Activated CD4-positive, alpha-beta T cell treated with anti-CD3 and anti-CD28 coated beads for 36 hours (primary cell): Measurements from ENCODE around the gene TMC3. TPM values are rescaled to one million over a fixed set of nuclear protein-coding genes. Genes with fewer than 3 reads are reported as not detected.

Experiments used
- ATAC-seq: fragments of 200-7000 bp; cut with Tn5 transposase; one replicate; pipeline ENCODE4 v1.10.0; 2021; ENCODE audit warnings: mild to moderate bottlenecking, moderate library complexity
- CTCF ChIA-PET: fragments of 350-600 bp; sonication (Branson Sonifier 250); formaldehyde crosslinking; loops from one replicate; lab custom pipeline; 2021; ENCODE audit warnings: antibody characterized with exemption; lab: Charles Lee
- POLR2A ChIA-PET: fragments of 350-600 bp; sonication (Branson Sonifier 250); formaldehyde crosslinking; loops from one replicate; lab custom pipeline; 2021; ENCODE audit warnings: antibody characterized with exemption, inconsistent platforms; lab: Charles Lee
- DNase-seq: peaks from one replicate; pipeline ENCODE4 v3.0.0-alpha.2; 2020
- H3K27ac Mint-ChIP-seq: one replicate; pipeline ENCODE4 v1.8.0; 2021; ENCODE audit warnings: mixed read lengths
- H3K27me3 Mint-ChIP-seq: one replicate; pipeline ENCODE4 v1.8.0; 2021; ENCODE audit warnings: mixed read lengths
- H3K36me3 Mint-ChIP-seq: one replicate; pipeline ENCODE4 v1.8.0; 2021; ENCODE audit warnings: low read depth, mixed read lengths
- H3K4me1 Mint-ChIP-seq: one replicate; pipeline ENCODE4 v1.8.0; 2021; ENCODE audit warnings: mixed read lengths
- H3K4me3 Mint-ChIP-seq: one replicate; pipeline ENCODE4 v1.8.0; 2021; ENCODE audit warnings: mild to moderate bottlenecking, moderate library complexity, mixed read lengths
- H3K9me3 Mint-ChIP-seq: one replicate; pipeline ENCODE4 v1.8.0; 2021; ENCODE audit warnings: low read depth, mixed read lengths
- intact Hi-C, 2 experiments: fragments of 100-400 bp; cut with DNase I in 1 of 2; cut with micrococcal nuclease in 1 of 2; formaldehyde crosslinking; loops; one replicate each; pipeline versions ENCODE4 v1.14.2 to v1.15.1; 2022 to 2024; cut with DNase I, micrococcal nuclease
- total RNA-seq, 2 experiments: library from RNA; stranded (reverse); gene quantifications; one replicate each; pipeline ENCODE4 v1.2.3, GENCODE V29; 2021

TMC3 gene
- total RNA-seq, 2 experiments from 2014 or later = not detected

DNA sequence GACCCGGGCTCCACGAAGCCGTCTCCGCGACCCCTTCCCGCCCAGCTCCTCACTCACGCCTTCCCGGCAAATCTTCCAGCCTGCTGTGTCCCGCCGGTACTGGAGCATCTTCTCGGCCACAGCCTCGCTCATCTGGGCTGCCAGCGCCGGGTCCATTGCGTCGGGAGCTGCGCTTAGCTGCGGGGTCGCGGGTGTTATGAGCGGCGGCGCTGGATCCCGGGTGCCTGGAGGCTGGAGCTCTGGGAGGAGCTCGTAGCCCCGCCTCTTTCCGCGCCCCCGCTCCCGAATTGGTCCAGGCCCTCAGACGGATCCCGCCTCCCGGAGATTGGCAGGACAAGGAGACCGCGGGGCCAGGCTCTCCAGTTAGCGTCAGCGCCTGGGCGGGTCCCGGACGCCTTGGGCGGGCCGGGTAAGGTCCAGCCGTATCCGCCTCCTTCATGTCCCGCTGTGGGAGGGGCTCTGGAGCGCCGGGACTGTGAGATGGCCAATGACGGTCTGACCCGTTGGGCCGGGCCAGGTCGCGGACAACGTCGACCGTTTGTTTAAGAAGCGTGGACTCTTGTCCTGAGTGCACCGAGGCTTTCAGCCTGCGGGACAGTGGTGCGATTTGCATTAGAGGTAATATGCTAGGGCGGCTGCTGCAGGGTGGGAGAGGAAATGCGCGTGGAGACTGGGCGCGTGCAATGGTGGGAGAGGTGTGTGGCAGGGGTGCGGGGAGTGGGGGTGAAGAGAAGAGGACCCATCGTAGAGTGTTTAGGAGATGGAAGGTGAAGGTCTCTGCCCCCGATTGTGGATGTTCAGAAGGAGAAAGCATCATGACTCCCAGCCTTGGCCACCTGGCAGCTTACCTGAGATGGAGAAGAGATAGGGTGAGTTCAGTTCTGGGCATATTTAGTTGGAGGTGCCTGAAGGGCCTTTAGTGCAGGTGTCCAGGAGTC, 49.8 kb downstream of the TMC3 start, which contains the start of gene STARD5:
Gene STARD5 (minus strand): TSS at position 198 of the 938 bp plus-strand sequence. CDS start 42 bp downstream, at position 156.
- ChIA-PET CTCF (interaction anchor here (0.7 to 2.5 kb wide), 9 partner anchors 11 to 67 kb away, joined by 3 to 18 read pairs (median 4); no protein-coding TSS in a partner anchor), POLR2A (interaction anchor here (0.7 to 2.1 kb wide), 9 partner anchors 15 to 938 kb away, joined by 3 to 23 read pairs (median 6); partner anchors contain the start of genes EFL1 and SAXO2)
- peaks cover 11% of the 10 kb centered on the region for H3K36me3 Mint-ChIP-seq
- peak within 1 kb of the TSS; percentile 90 for H3K27ac Mint-ChIP-seq
- H3K4me3 Mint-ChIP-seq = peak within 1 kb of the TSS; percentile 95
- intact Hi-C loops = loop anchor here (1.0 to 5.0 kb wide), 7 partner anchors 22 to 722 kb away; partner anchors contain the start of genes MESD (in 1 of the 2) and MEX3B (in 1 of the 2)
- no peaks in the 10 kb centered on the region for H3K9me3 Mint-ChIP-seq
- DNase-seq (peak; percentile 98), ATAC-seq (peak; percentile 99)
- peaks cover 27% of the 10 kb centered on the region for H3K4me1 Mint-ChIP-seq
- H3K27me3 Mint-ChIP-seq = no peaks in the 10 kb centered on the region

DNA sequence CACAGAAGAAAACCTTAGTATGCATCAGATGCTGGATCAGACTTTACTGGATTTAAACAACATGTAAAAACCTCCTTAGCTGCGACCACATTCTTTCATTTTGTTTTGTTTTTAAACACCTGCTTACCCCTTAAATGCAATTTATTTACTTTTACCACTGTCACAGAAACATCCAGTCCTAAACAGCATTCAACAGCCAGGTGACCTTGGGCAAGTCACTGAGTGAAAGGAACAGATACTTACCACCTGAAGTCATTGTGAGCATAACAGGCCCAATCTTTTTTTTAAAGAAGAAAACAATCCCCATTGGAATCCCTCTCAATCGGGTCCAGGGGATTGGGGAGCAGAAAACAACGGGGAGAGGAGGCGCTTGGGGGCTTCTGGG, 50.5 kb downstream of the TMC3 start:
- intact Hi-C loops = loop anchor here in 1 of 2 experiments (5.0 kb wide), 1 partner anchor 36 kb away; no protein-coding TSS in a partner anchor
- ChIA-PET POLR2A (interaction anchor here (1.0 to 2.1 kb wide), 9 partner anchors 15 to 939 kb away, joined by 3 to 23 read pairs (median 6); partner anchors contain the start of genes EFL1 and SAXO2), CTCF (interaction anchor here (0.7 to 2.5 kb wide), 7 partner anchors 12 to 58 kb away, joined by 3 to 18 read pairs (median 6); no protein-coding TSS in a partner anchor)
- Mint-ChIP-seq H3K36me3 (peaks cover 15% of the 10 kb centered on the region), H3K27me3 (no peaks in the 10 kb centered on the region), H3K4me3 (peak overlapping the region; percentile 95), H3K9me3 (no peaks in the 10 kb centered on the region), H3K27ac (peak overlapping the region; percentile 83), H3K4me1 (peaks cover 27% of the 10 kb centered on the region)
- ATAC-seq = no peak
- no peak for DNase-seq

DNA sequence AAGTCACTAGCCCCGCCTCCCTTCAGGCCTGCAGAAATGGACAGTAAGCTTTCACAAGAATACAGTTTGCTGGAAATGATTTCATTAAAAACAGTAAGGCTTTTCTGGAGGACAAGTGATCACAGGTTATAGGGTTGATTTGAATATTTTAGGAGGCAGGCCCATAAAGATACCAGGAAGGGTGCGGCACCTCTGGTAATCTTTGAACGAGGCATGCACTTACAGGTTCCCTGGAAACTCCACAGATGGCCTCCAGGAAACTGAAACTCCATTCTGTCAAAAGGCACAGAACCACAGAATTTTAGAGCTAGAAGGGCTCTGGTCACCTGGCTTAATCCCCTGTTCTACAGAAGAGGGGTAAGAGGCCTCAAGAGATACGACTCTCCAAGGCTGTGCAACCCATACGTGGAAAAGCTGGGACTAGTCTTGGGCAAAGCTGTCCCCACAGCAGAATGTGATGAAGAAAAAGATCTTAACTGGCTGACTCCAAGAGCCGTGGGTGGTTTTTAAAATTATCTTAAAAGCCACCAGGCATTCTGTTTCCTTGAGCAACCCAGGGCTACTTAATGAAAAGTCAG, 51.2 kb downstream of the TMC3 start:
- ChIA-PET POLR2A (interaction anchor here (1.6 to 2.1 kb wide), 2 partner anchors 28 to 31 kb away, joined by 3 to 23 read pairs; no protein-coding TSS in a partner anchor), CTCF (interaction anchor here (0.9 to 2.2 kb wide), 5 partner anchors 16 to 56 kb away, joined by 3 to 7 read pairs (median 4); no protein-coding TSS in a partner anchor)

DNA sequence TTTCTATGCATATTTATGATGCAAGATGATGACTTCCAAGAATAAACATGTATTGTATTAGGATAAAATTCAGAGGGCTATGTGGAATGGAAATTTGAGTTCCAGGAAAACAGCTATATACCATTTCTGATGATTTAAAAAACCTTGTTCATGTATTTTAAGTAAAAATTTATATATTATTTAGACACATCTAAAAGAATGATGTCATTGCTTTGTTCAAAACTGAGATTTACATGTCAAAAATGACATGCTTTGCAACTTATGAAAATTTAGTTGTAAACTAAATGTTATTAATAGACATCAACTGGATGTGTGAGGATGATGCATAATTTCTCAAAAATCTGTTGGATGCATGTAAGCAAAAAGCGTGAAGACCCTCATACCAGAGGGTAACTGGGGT, 52.3 kb downstream of the TMC3 start:
- peaks cover 25% of the 10 kb centered on the region for H3K36me3 Mint-ChIP-seq
- intact Hi-C loops = loop anchor here in 1 of 2 experiments (5.0 kb wide), 1 partner anchor 34 kb away; no protein-coding TSS in a partner anchor
- H3K4me1 Mint-ChIP-seq = peaks cover 27% of the 10 kb centered on the region
- no peaks in the 10 kb centered on the region for H3K9me3 Mint-ChIP-seq
- ChIA-PET CTCF (interaction anchor here (1.1 to 1.7 kb wide), 4 partner anchors 14 to 55 kb away, joined by 3 to 8 read pairs (median 4); no protein-coding TSS in a partner anchor), POLR2A (interaction anchor here (0.8 to 1.6 kb wide), 3 partner anchors 17 to 27 kb away, joined by 3 read pairs; no protein-coding TSS in a partner anchor)
- no peak overlapping the region for H3K27ac Mint-ChIP-seq
- H3K4me3 Mint-ChIP-seq = no peak overlapping the region
- no peak for DNase-seq
- no peaks in the 10 kb centered on the region for H3K27me3 Mint-ChIP-seq
- ATAC-seq = no peak

More for the DNA sequence above, 51.2 kb downstream of the TMC3 start:
- no peaks in the 10 kb centered on the region for H3K27me3 Mint-ChIP-seq
- ATAC-seq (no peak), DNase-seq (no peak)
- H3K9me3 Mint-ChIP-seq = no peaks in the 10 kb centered on the region
- peaks cover 19% of the 10 kb centered on the region for H3K36me3 Mint-ChIP-seq
- intact Hi-C loops = loop anchor here in 1 of 2 experiments (5.0 kb wide), 1 partner anchor 35 kb away; no protein-coding TSS in a partner anchor
- H3K27ac Mint-ChIP-seq = peak overlapping the region; percentile 33
- H3K4me1 Mint-ChIP-seq = peaks cover 27% of the 10 kb centered on the region
- H3K4me3 Mint-ChIP-seq = peak overlapping the region; percentile 95

DNA sequence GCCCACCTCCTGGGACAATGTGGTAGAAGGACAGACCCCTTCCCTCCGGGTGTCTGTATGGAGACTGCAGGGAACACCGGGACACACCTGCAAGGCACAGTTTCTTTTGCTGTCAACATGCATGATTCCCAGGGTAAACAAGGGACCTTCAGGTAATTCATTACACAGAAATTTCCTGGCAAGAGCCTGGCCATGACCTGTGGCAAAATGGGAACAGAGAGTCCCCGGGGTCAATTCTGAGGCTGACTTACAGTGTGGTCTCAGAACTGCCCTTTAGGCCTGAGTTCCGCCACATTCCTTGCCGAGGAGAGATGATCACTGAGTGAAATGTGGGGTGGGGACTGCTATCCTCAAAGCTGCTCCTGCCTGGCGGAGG, 56.4 kb downstream of the TMC3 start:
- Mint-ChIP-seq H3K36me3 (peaks cover 52% of the 10 kb centered on the region), H3K4me1 (peaks cover 37% of the 10 kb centered on the region), H3K27ac (no peak overlapping the region), H3K4me3 (no peak overlapping the region), H3K9me3 (no peaks in the 10 kb centered on the region), H3K27me3 (no peaks in the 10 kb centered on the region)
- no peak for ATAC-seq
- CTCF ChIA-PET = no interaction called here
- no peak for DNase-seq
- intact Hi-C loops = loop anchor here in 1 of 2 experiments (10.0 kb wide), 1 partner anchor 67 kb away; no protein-coding TSS in a partner anchor
- POLR2A ChIA-PET = no interaction called here

DNA sequence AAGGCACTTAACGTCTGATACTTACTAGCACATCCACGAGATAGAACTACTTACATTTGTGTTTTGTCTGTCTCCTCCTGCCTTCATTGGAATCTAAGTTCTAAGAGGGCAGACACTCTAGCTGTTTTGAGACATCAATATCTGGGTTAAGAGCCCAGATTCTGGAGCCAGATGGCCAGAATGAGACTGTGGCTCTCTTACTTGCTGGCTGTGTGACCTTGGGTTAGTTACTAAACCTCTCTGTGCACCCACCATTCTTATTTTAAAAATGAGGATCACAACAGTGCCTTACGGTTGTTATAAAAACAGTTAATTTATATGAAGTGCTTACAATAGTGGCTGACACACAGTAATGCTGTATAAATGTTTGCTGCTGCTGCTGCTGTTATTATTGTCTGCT, 57.7 kb downstream of the TMC3 start:
- Mint-ChIP-seq H3K27ac (peak overlapping the region; percentile 12), H3K36me3 (peaks cover 61% of the 10 kb centered on the region), H3K4me1 (peaks cover 42% of the 10 kb centered on the region), H3K4me3 (no peak overlapping the region), H3K9me3 (no peaks in the 10 kb centered on the region), H3K27me3 (no peaks in the 10 kb centered on the region)
- ChIA-PET POLR2A (no interaction called here), CTCF (no interaction called here)
- no peak for ATAC-seq
- intact Hi-C loops = loop anchor here in 1 of 2 experiments (10.0 kb wide), 1 partner anchor 69 kb away; no protein-coding TSS in a partner anchor
- DNase-seq = no peak

DNA sequence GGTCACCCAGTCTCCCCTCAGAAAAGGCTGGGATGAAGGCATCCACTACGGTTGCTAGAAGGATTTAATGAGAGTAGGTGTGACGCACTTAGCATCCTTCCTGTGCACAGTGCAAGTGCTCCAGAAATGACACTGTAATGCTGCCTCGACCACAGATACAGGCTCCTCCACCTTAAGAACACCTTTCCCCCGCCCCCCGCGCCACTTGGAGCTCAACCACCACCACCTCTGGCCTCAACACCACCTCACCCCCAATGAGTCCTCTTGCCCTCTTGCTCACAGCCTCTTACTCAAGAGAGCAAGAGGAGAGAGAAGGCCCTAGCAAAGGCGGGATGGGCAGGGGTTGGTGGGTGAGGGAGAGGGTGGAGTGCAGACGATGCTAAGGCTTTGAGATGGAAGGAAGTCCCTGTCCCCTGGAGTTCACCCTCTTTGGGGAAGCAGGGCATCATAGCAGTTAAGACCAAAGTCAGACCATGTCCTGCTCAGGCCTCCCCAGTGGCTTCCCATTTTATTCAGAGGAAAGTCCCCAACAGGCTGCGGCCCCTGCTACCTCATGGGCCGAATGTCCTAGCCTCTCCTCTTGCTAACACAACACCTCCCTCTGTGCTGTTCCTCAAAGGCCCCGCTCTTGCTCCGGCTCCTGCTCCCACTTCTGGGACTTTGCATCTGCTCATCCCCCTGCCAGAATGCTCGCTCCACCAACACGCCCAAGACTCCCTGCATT, 58.4 kb downstream of the TMC3 start:
- ChIA-PET CTCF (no interaction called here), POLR2A (no interaction called here)
- Mint-ChIP-seq H3K27ac (peak overlapping the region; percentile 63), H3K27me3 (no peaks in the 10 kb centered on the region), H3K9me3 (no peaks in the 10 kb centered on the region), H3K4me3 (no peak overlapping the region), H3K4me1 (peaks cover 49% of the 10 kb centered on the region), H3K36me3 (peaks cover 68% of the 10 kb centered on the region)
- DNase-seq (peak; percentile 47), ATAC-seq (peak; percentile 59)
- intact Hi-C loops = loop anchor here in 1 of 2 experiments (10.0 kb wide), 1 partner anchor 69 kb away; no protein-coding TSS in a partner anchor

DNA sequence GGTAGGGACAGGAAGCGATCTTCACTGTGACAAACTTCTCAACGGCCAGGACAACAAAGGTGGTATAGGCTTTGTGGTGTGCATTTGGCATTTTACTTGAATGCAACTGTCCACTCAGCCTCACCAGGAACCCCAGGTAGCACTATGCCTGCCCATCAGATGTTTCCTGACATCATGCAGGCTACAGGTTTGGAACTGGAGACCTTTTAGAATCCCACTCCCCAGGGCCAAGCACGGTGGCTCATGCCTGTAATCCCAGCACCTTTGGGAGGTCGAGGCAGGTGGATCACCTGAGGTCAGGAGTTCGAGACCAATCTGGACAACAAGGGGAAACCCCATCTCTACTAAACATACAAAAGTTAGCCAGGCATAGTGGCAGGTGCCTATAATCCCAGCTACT, 59.6 kb downstream of the TMC3 start:
- Mint-ChIP-seq H3K27me3 (no peaks in the 10 kb centered on the region), H3K36me3 (peaks cover 75% of the 10 kb centered on the region), H3K4me3 (no peak overlapping the region), H3K4me1 (peaks cover 61% of the 10 kb centered on the region), H3K27ac (peak overlapping the region; percentile 75), H3K9me3 (peaks cover 5% of the 10 kb centered on the region)
- CTCF ChIA-PET = interaction anchor here (0.9 kb wide), 1 partner anchor 48 kb away, joined by 3 read pairs; no protein-coding TSS in a partner anchor
- POLR2A ChIA-PET = no interaction called here
- ATAC-seq (no peak), DNase-seq (no peak)
- intact Hi-C loops = loop anchor here in 1 of 2 experiments (10.0 kb wide), 1 partner anchor 70 kb away; no protein-coding TSS in a partner anchor

DNA sequence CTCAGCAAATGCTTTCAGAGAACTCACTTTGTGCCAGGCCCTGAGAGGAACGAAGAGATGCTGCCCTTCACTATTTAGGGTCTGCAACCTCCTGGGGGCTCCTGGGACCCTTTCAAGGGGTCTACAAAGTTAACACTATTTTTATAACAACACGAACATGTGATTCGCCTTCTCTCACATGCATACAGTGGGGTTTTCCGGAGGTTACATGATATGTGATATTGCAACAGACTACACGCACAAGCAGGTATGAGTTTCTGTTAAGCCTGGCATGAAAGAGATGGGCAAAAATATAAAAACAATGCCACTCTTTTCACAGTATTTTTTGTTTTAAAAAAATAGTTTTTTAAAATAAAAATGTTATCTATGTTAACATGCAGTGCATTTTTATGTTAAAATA, 60.3 kb downstream of the TMC3 start:
- ChIA-PET CTCF (interaction anchor here (0.5 to 0.9 kb wide), 2 partner anchors 48 to 317 kb away, joined by 3 read pairs; no protein-coding TSS in a partner anchor), POLR2A (no interaction called here)
- Mint-ChIP-seq H3K4me3 (no peak overlapping the region), H3K9me3 (peaks cover 8% of the 10 kb centered on the region), H3K4me1 (peaks cover 65% of the 10 kb centered on the region), H3K36me3 (peaks cover 77% of the 10 kb centered on the region), H3K27ac (no peak overlapping the region), H3K27me3 (no peaks in the 10 kb centered on the region)
- intact Hi-C loops = loop anchor here in 1 of 2 experiments (10.0 kb wide), 1 partner anchor 71 kb away; no protein-coding TSS in a partner anchor
- DNase-seq (no peak), ATAC-seq (no peak)
